Endometrial microvascular endothelial cells (primary cell): ENCODE results near the gene ZRANB2. TPM values are rescaled to one million over a fixed set of nuclear protein-coding genes. Genes with fewer than 3 reads are reported as not detected.

Experiments used
- in situ Hi-C: cut with HindIII; loops from 2 replicates; pipeline ENCODE4 v1.10.0; 2017; ENCODE audit warnings: low sequenced_read_pairs, low pct_unique_long_range_greater_than_20kb; ENCODE audit errors: inconsistent ontology term
- total RNA-seq: library from RNA; depleted of rRNA; stranded (reverse); fragments of >200 nt; gene quantifications from one replicate; pipeline ENCODE4 v1.2.3, GENCODE V29; 2015; ENCODE audit errors: inconsistent ontology term

ZRANB2 gene
- 31.3 TPM for total RNA-seq

GRCh38 chr1:71080739-71081696, at the start of gene ZRANB2:
ZRANB2 (minus strand) TSS chr1:71081035; CDS start chr1:71080995, 40 bp downstream.
- in situ Hi-C loops: no loop called here

- in situ Hi-C loops: no loop called here
Measured at GRCh38 chr1:71128060-71128459, 47.2 kb upstream of the ZRANB2 start.

- in situ Hi-C loops: no loop called here
Measured at GRCh38 chr1:71118086-71118485, 37.3 kb upstream of the ZRANB2 start.

- in situ Hi-C loops: no loop called here
Measured at GRCh38 chr1:71116729-71117128, 35.9 kb upstream of the ZRANB2 start.

- in situ Hi-C loops: no loop called here
Measured at GRCh38 chr1:71106658-71107322, 26.0 kb upstream of the ZRANB2 start.

- in situ Hi-C loops: no loop called here
Measured at GRCh38 chr1:71104417-71104816, 23.6 kb upstream of the ZRANB2 start.

GRCh38 chr1:71101839-71102376, 21.1 kb upstream of the ZRANB2 start:
- in situ Hi-C loops: no loop called here

GRCh38 chr1:71097428-71097827, 16.6 kb upstream of the ZRANB2 start:
- in situ Hi-C loops: no loop called here

- in situ Hi-C loops: no loop called here
Measured at GRCh38 chr1:71094913-71095312, 14.1 kb upstream of the ZRANB2 start.

- in situ Hi-C loops: no loop called here
Measured at GRCh38 chr1:71093938-71094337, 13.1 kb upstream of the ZRANB2 start.

GRCh38 chr1:71089536-71090270, 8.9 kb upstream of the ZRANB2 start:
- in situ Hi-C loops: no loop called here

- in situ Hi-C loops: no loop called here
Measured at GRCh38 chr1:71088645-71089287, 7.9 kb upstream of the ZRANB2 start.

GRCh38 chr1:71087713-71088112, 6.9 kb upstream of the ZRANB2 start:
- in situ Hi-C loops: no loop called here

GRCh38 chr1:71087060-71087459, 6.2 kb upstream of the ZRANB2 start:
- in situ Hi-C loops: no loop called here

- in situ Hi-C loops: no loop called here
Measured at GRCh38 chr1:71086331-71086730, 5.5 kb upstream of the ZRANB2 start.

GRCh38 chr1:71083271-71083670, 2.4 kb upstream of the ZRANB2 start:
- in situ Hi-C loops: no loop called here

GRCh38 chr1:71081697-71082080, 854 bp upstream of the ZRANB2 start:
- in situ Hi-C loops: no loop called here

- in situ Hi-C loops: no loop called here
Measured at GRCh38 chr1:71080230-71080738, 551 bp downstream of the ZRANB2 start.

GRCh38 chr1:71074681-71075080, 6.2 kb downstream of the ZRANB2 start:
- in situ Hi-C loops: no loop called here
